GM18498 (cell line): Measurements from ENCODE around the gene RBM47.
"Not testable (repeated sequence)": the region's sequence is repeated elsewhere in the genome, so short reads cannot be mapped to it uniquely, and the experiment has no call there.

Experiments
- ATAC-seq: cut with Tn5 transposase; IDR thresholded peaks from one replicate; pipeline ENCODE4 v1.9.1; 2021; ENCODE audit warnings: mild to moderate bottlenecking, moderate library complexity; ENCODE audit not compliant: unreplicated experiment

The RBM47 gene

GRCh38 chr4:40455340-40455902 is 174.2 kb downstream of the RBM47 start:
- no peak for ATAC-seq

- no peak for ATAC-seq
Observed at GRCh38 chr4:40454816-40455215, 174.8 kb downstream of the RBM47 start.

GRCh38 chr4:40453912-40454311 is 175.8 kb downstream of the RBM47 start:
- no peak for ATAC-seq

GRCh38 chr4:40448875-40449274 is 180.8 kb downstream of the RBM47 start:
- no peak for ATAC-seq

GRCh38 chr4:40446839-40447238 is 182.8 kb downstream of the RBM47 start:
- no peak for ATAC-seq

- not testable (repeated sequence) for ATAC-seq
Observed at GRCh38 chr4:40446261-40446750, 183.4 kb downstream of the RBM47 start.

GRCh38 chr4:40445671-40446070 is 184.0 kb downstream of the RBM47 start:
- no peak for ATAC-seq

- no peak for ATAC-seq
Observed at GRCh38 chr4:40441430-40441829, 188.2 kb downstream of the RBM47 start.

- ATAC-seq, result no peak
Observed at GRCh38 chr4:40439519-40439918, 190.1 kb downstream of the RBM47 start.

GRCh38 chr4:40438384-40439026 is 191.2 kb downstream of the RBM47 start:
- no peak for ATAC-seq

- no peak for ATAC-seq
Observed at GRCh38 chr4:40437741-40438383, 191.8 kb downstream of the RBM47 start.

GRCh38 chr4:40435306-40435705 is 194.4 kb downstream of the RBM47 start:
- not testable (repeated sequence) for ATAC-seq

- ATAC-seq, result no peak
Observed at GRCh38 chr4:40434126-40434687, 195.5 kb downstream of the RBM47 start.

- no peak for ATAC-seq
Observed at GRCh38 chr4:40432504-40432903, 197.2 kb downstream of the RBM47 start.

- not testable (repeated sequence) for ATAC-seq
Observed at GRCh38 chr4:40427871-40428270, 201.8 kb downstream of the RBM47 start.

GRCh38 chr4:40427128-40427527 is 202.5 kb downstream of the RBM47 start:
- ATAC-seq, result no peak

- no peak for ATAC-seq
Observed at GRCh38 chr4:40425799-40426574, 203.7 kb downstream of the RBM47 start.

- no peak for ATAC-seq
Observed at GRCh38 chr4:40423735-40424134, 205.9 kb downstream of the RBM47 start.

GRCh38 chr4:40421839-40422708 is 207.6 kb downstream of the RBM47 start:
- peak; percentile 66 for ATAC-seq

GRCh38 chr4:40419231-40419912 is 210.3 kb downstream of the RBM47 start:
- no peak for ATAC-seq
